Measurements from ENCODE around the gene KIAA0513.

The KIAA0513 gene

GRCh38 chr16:85056211-85056748 lies 28.7 kb downstream of the KIAA0513 start:
- Mint-ChIP-seq H3K36me3 (ENCODE audit: low read depth) (no peaks in the 10 kb centered on the region), H3K27ac (no peak overlapping the region), H3K4me3 (peak overlapping the region; percentile 35), H3K9me3 (no peaks in the 10 kb centered on the region), H3K4me1 (peaks cover 35% of the 10 kb centered on the region), H3K27me3 (ENCODE audit: low read depth, poor library complexity) (peaks cover 10% of the 10 kb centered on the region)
- DNase-seq, result no peak
- no peak for TF ChIP-seq CTCF (IDR thresholded peaks at IDR 0.05)

- Mint-ChIP-seq H3K4me1 (peaks cover 29% of the 10 kb centered on the region), H3K4me3 (no peak overlapping the region), H3K27me3 (ENCODE audit: low read depth, poor library complexity) (peaks cover 8% of the 10 kb centered on the region), H3K36me3 (ENCODE audit: low read depth) (no peaks in the 10 kb centered on the region), H3K9me3 (no peaks in the 10 kb centered on the region), H3K27ac (no peak overlapping the region)
- DNase-seq, result no peak
- peak; percentile 12 for TF ChIP-seq CTCF (IDR thresholded peaks at IDR 0.05)
Observed at GRCh38 chr16:85057212-85057889, 29.8 kb downstream of the KIAA0513 start.

GRCh38 chr16:85057948-85058347 lies 30.4 kb downstream of the KIAA0513 start:
- Mint-ChIP-seq H3K9me3 (no peaks in the 10 kb centered on the region), H3K27ac (no peak overlapping the region), H3K4me1 (peaks cover 33% of the 10 kb centered on the region), H3K27me3 (ENCODE audit: low read depth, poor library complexity) (peaks cover 8% of the 10 kb centered on the region), H3K4me3 (no peak overlapping the region), H3K36me3 (ENCODE audit: low read depth) (no peaks in the 10 kb centered on the region)
- no peak for DNase-seq
- TF ChIP-seq CTCF (IDR thresholded peaks at IDR 0.05), result no peak

GRCh38 chr16:85058909-85059308 lies 31.3 kb downstream of the KIAA0513 start:
- no peaks in the 10 kb centered on the region for H3K9me3 Mint-ChIP-seq
- H3K4me1 Mint-ChIP-seq, result peaks cover 40% of the 10 kb centered on the region
- no peak for TF ChIP-seq CTCF (IDR thresholded peaks at IDR 0.05)
- peaks cover 8% of the 10 kb centered on the region for H3K27me3 Mint-ChIP-seq (ENCODE audit: low read depth, poor library complexity)
- no peak overlapping the region for H3K4me3 Mint-ChIP-seq
- H3K27ac Mint-ChIP-seq, result no peak overlapping the region
- DNase-seq, result no peak
- no peaks in the 10 kb centered on the region for H3K36me3 Mint-ChIP-seq (ENCODE audit: low read depth)

- TF ChIP-seq CTCF (IDR thresholded peaks at IDR 0.05), result no peak
- H3K36me3 Mint-ChIP-seq (ENCODE audit: low read depth), result no peaks in the 10 kb centered on the region
- DNase-seq, result no peak
- H3K4me1 Mint-ChIP-seq, result peaks cover 24% of the 10 kb centered on the region
- H3K27me3 Mint-ChIP-seq (ENCODE audit: low read depth, poor library complexity), result peaks cover 8% of the 10 kb centered on the region
- no peak overlapping the region for H3K27ac Mint-ChIP-seq
- no peaks in the 10 kb centered on the region for H3K9me3 Mint-ChIP-seq
- no peak overlapping the region for H3K4me3 Mint-ChIP-seq
Observed at GRCh38 chr16:85061566-85061965, 34.0 kb downstream of the KIAA0513 start.

GRCh38 chr16:85062323-85062722 lies 34.7 kb downstream of the KIAA0513 start:
- no peak for DNase-seq
- H3K4me1 Mint-ChIP-seq, result peaks cover 17% of the 10 kb centered on the region
- no peak overlapping the region for H3K4me3 Mint-ChIP-seq
- no peaks in the 10 kb centered on the region for H3K36me3 Mint-ChIP-seq (ENCODE audit: low read depth)
- TF ChIP-seq CTCF (IDR thresholded peaks at IDR 0.05), result no peak
- H3K27ac Mint-ChIP-seq, result no peak overlapping the region
- H3K27me3 Mint-ChIP-seq (ENCODE audit: low read depth, poor library complexity), result peaks cover 8% of the 10 kb centered on the region
- H3K9me3 Mint-ChIP-seq, result no peaks in the 10 kb centered on the region

Measured in nephron progenitor cell (in vitro differentiated cells).